ENCODE data around the gene ISYNA1. TPM values are rescaled to one million over a fixed set of nuclear protein-coding genes. Genes with fewer than 3 reads are reported as not detected.

Gene ISYNA1
- total and polyA plus RNA-seq, 2 donors (not counting 1 experiment from before 2014, with no cell fraction given) = 22.6 to 28.3 TPM

DNA sequence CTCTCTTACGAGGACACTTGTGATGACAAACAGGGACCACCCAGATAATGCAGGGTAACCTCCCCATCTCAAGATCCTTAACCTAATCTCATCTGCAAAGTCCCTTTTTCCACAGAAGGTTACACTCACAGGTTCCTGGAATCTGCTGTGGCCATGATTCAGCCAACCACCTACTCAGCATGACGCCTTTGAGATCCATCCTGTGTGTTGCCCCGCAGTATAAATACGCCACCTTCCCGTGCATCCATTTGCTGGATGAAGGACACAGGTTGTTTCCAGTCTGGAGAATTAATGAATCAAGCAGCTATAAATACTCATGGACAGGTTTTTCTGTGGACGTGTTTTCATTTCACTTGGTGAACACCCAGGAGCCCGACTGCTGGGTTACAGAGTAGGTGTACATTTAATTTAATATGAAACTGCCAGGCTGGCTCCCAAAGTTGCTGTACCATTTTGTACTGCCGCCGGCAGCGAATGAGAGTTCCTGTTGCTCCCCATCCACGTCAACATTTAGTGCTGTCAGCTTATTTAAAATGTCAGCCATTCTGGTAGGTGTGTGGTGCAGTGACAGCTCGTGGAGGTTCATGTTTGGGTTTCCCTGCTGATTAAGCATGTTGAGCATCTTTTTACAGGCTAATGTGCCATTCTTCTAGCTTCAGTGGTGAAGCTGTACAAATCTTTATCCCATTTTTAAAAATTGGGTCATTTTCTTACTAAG is 43.7 kb upstream of the ISYNA1 start:
- Histone ChIP-seq H3K4me3 (ENCODE audit: control extremely low read depth in 1 of 5, extremely low read depth in 1 of 5, insufficient read depth in 1 of 5, low read depth in 2 of 5, low read length in 4 of 5) (no peak overlapping the region), H3K79me2 (ENCODE audit: control insufficient read depth, insufficient read depth, low read length) (peaks cover 98% of the 10 kb centered on the region), H3K9ac (ENCODE audit: low read length) (no peak overlapping the region), H3K9me3 (ENCODE audit: control extremely low read depth in 1 of 3, control insufficient read depth in 2 of 3, insufficient read depth in 1 of 3, low read length in 2 of 3) (no peaks in the 10 kb centered on the region), H3K4me1 (ENCODE audit: control insufficient read depth in 2 of 2, insufficient read depth in 2 of 2, low read length in 2 of 2) (peaks cover 18 to 28% of the 10 kb centered on the region in 2 donors), H3K4me2 (replicated peaks; ENCODE audit: low read depth, low read length, poor library complexity, severe bottlenecking) (no peak overlapping the region), H3K27me3 (replicated peaks in 1 of 4; ENCODE audit: control extremely low read depth in 1 of 4, control insufficient read depth in 3 of 4, insufficient read depth in 4 of 4, low read length in 3 of 4) (no peaks in the 10 kb centered on the region), H3K27ac (ENCODE audit: low read length in 2 of 2) (no peak overlapping the region), H2AFZ (ENCODE audit: insufficient read depth, low read depth, low read length, poor library complexity, severe bottlenecking) (no peak overlapping the region), H3K36me3 (replicated peaks in 1 of 2; ENCODE audit: control extremely low read depth in 1 of 2, control insufficient read depth in 1 of 2, extremely low read depth in 1 of 2, insufficient read depth in 2 of 2, low read length in 1 of 2) (peaks cover 0 to 2% of the 10 kb centered on the region in 2 experiments), H4K20me1 (ENCODE audit: control insufficient read depth, insufficient read depth, low read length, poor library complexity, severe bottlenecking) (peaks cover 99% of the 10 kb centered on the region)
- intact Hi-C loops (cut with micrococcal nuclease) = no loop called here
- DNase-seq = no peak
- ATAC-seq (ENCODE audit: low read depth) = no peak
- ChIA-PET POLR2A (interaction anchor here (0.6 kb wide), 1 partner anchor 76 kb away, joined by 3 read pairs; the partner anchor contains the start of gene KXD1), CTCF (interaction anchor here (1.4 to 2.4 kb wide), 3 partner anchors 11 to 20 kb away, joined by 4 to 8 read pairs (median 5); no protein-coding TSS in a partner anchor)
- Mint-ChIP-seq H3K27ac (peak overlapping the region; percentile 32), H3K9me3 (ENCODE audit: insufficient read depth) (no peaks in the 10 kb centered on the region), H3K4me3 (no peak overlapping the region), H3K27me3 (no peaks in the 10 kb centered on the region), H3K4me1 (peaks cover 65% of the 10 kb centered on the region)
- 97% methylated on average over 11 of the region's 12 CpGs for WGBS (ENCODE audit: insufficient coverage)
- TF ChIP-seq, protein P1, sequence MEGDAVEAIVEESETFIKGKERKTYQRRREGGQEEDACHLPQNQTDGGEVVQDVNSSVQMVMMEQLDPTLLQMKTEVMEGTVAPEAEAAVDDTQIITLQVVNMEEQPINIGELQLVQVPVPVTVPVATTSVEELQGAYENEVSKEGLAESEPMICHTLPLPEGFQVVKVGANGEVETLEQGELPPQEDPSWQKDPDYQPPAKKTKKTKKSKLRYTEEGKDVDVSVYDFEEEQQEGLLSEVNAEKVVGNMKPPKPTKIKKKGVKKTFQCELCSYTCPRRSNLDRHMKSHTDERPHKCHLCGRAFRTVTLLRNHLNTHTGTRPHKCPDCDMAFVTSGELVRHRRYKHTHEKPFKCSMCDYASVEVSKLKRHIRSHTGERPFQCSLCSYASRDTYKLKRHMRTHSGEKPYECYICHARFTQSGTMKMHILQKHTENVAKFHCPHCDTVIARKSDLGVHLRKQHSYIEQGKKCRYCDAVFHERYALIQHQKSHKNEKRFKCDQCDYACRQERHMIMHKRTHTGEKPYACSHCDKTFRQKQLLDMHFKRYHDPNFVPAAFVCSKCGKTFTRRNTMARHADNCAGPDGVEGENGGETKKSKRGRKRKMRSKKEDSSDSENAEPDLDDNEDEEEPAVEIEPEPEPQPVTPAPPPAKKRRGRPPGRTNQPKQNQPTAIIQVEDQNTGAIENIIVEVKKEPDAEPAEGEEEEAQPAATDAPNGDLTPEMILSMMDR (IDR thresholded peaks at IDR 0.05) = no peak
- TF ChIP-seq EZH2 (IDR thresholded peaks at IDR 0.05; ENCODE audit: borderline replicate concordance, insufficient read depth, low read depth, low read length, poor library complexity, severe bottlenecking) = no peak

DNA sequence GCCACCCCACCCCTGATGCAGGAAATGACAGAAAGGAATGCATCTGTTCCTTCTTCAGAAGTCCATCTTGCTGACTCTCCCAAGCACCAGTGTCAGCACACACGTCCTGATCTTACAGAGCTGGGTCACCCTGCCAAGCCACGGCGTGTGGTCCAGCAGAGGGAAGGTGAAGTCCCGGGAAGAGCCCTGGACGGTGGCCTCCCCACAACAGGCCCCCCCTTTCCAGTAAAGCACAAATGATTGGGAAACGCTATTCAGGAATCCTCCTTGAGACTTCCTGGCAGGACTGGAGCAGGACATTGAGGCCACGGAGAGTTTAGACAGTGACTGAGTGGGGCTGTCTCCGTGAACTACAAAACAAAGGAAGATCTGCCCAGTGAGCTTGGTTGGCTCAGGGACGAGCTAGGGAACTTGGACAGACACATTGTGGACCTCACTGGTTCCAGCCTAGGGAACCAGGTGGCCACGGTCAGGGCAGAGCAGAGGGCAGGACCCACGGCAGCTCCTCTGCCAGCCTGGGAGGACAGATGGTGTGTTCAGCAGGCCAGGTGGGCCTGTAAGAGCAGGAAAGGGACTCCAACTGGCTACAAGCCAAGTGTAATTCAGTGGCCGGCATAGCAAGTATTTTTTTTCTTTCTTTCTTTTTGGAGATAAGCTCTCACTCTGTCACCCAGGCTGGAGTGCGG is 42.2 kb upstream of the ISYNA1 start:
- no peak overlapping the region for H3K9ac ChIP-seq (ENCODE audit: low read length)
- H3K27ac ChIP-seq (ENCODE audit: low read length in 2 of 2) = no peak overlapping the region
- TF ChIP-seq, protein P1 (IDR thresholded peaks at IDR 0.05) = no peak
- no peak for TF ChIP-seq EZH2 (IDR thresholded peaks at IDR 0.05; ENCODE audit: borderline replicate concordance, insufficient read depth, low read depth, low read length, poor library complexity, severe bottlenecking)
- ChIA-PET POLR2A (no interaction called here), CTCF (interaction anchor here (1.2 to 1.3 kb wide), 2 partner anchors 11 to 40 kb away, joined by 4 to 5 read pairs; no protein-coding TSS in a partner anchor)
- Mint-ChIP-seq H3K4me3 (peak overlapping the region; percentile 19), H3K27me3 (no peaks in the 10 kb centered on the region), H3K4me1 (peaks cover 64% of the 10 kb centered on the region), H3K9me3 (ENCODE audit: insufficient read depth) (no peaks in the 10 kb centered on the region), H3K27ac (peak overlapping the region; percentile 15)
- H3K4me3 ChIP-seq (ENCODE audit: control extremely low read depth in 1 of 5, extremely low read depth in 1 of 5, insufficient read depth in 1 of 5, low read depth in 2 of 5, low read length in 4 of 5) = no peak overlapping the region
- H3K27me3 ChIP-seq (replicated peaks in 1 of 4; ENCODE audit: control extremely low read depth in 1 of 4, control insufficient read depth in 3 of 4, insufficient read depth in 4 of 4, low read length in 3 of 4) = no peaks in the 10 kb centered on the region
- H3K9me3 ChIP-seq (ENCODE audit: control extremely low read depth in 1 of 3, control insufficient read depth in 2 of 3, insufficient read depth in 1 of 3, low read length in 2 of 3) = no peaks in the 10 kb centered on the region
- intact Hi-C loops (cut with micrococcal nuclease) = no loop called here
- no peak overlapping the region for H3K4me2 ChIP-seq (replicated peaks; ENCODE audit: low read depth, low read length, poor library complexity, severe bottlenecking)
- DNase-seq (no peak), ATAC-seq (ENCODE audit: low read depth) (no peak)
- 81% methylated on average over 11 of the region's 13 CpGs for WGBS (ENCODE audit: insufficient coverage)
- H3K79me2 ChIP-seq (ENCODE audit: control insufficient read depth, insufficient read depth, low read length) = peaks cover 97% of the 10 kb centered on the region
- H3K36me3 ChIP-seq (replicated peaks in 1 of 2; ENCODE audit: control extremely low read depth in 1 of 2, control insufficient read depth in 1 of 2, extremely low read depth in 1 of 2, insufficient read depth in 2 of 2, low read length in 1 of 2) = peaks cover 0 to 2% of the 10 kb centered on the region in 2 experiments
- H3K4me1 ChIP-seq (ENCODE audit: control insufficient read depth in 2 of 2, insufficient read depth in 2 of 2, low read length in 2 of 2) = peaks cover 18 to 24% of the 10 kb centered on the region in 2 donors
- peaks cover 97% of the 10 kb centered on the region for H4K20me1 ChIP-seq (ENCODE audit: control insufficient read depth, insufficient read depth, low read length, poor library complexity, severe bottlenecking)
- no peak overlapping the region for H2AFZ ChIP-seq (ENCODE audit: insufficient read depth, low read depth, low read length, poor library complexity, severe bottlenecking)
